GM18505 (cell line): Measurements from ENCODE around the gene ACIN1.

Source experiments
- ATAC-seq: cut with Tn5 transposase; IDR thresholded peaks from one replicate; pipeline ENCODE4 v1.9.1; 2021; ENCODE audit not compliant: unreplicated experiment
- POLR2A ChIP-seq: IDR thresholded peaks from 4 replicates; pipeline ENCODE4 v1.6.1; 2011; ENCODE audit warnings: borderline replicate concordance; ENCODE audit not compliant: insufficient read depth, insufficient read length; ENCODE audit errors: extremely low read depth

ACIN1 gene

DNA sequence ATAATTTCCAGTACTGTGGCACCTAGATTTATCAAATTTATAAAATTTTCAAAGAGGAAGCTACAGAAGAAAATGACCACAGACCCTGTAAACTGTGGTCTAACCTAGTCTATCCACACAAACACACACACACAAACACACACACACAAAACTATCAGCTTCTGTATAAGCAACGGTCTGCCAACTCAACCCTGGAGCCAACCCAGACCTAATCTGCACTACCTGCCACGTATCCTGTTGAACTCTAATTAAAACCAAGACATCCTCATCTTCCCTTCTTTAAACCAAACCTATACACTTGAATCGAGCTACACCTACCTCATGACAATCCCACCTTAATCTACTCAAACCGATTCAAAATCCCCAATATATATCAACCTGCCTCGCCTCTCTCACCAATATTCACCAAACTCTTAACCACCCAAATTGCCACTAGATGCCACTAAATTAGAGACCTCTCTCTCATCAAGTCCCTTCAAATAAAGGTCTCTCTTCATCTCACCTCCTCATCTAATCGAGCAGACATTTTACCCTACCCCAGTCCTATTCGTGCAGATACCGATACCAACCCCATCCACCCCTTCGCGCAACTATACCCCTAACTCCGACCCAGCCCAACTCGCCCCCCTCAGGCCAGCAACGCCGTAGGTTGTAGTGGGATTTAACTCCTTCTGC lies 808 bp downstream of the ACIN1 start:
- no peak for ATAC-seq
- no peak for TF ChIP-seq POLR2A

GRCh38 chr14:23093526-23093925 lies 1.4 kb downstream of the ACIN1 start:
- TF ChIP-seq POLR2A: no peak
- ATAC-seq: no peak

DNA sequence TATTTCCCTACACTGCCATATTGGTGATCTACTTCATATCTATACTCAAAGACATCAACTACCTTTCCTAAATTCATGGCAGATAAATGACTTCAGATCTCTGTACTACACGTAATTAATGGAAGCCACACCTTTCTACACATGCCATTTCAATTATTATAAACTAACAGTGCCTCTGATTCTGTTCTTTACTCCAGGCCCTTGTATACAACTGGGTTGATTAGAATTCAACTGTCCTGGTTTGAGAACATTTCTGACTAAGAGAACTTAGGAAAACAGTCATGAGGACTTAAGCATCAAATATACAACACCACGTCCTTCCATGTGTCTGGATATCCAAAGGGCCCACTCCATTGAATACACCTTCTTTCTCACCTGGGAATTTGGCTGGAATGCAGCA lies 1.8 kb downstream of the ACIN1 start:
- TF ChIP-seq POLR2A: no peak
- no peak for ATAC-seq

DNA sequence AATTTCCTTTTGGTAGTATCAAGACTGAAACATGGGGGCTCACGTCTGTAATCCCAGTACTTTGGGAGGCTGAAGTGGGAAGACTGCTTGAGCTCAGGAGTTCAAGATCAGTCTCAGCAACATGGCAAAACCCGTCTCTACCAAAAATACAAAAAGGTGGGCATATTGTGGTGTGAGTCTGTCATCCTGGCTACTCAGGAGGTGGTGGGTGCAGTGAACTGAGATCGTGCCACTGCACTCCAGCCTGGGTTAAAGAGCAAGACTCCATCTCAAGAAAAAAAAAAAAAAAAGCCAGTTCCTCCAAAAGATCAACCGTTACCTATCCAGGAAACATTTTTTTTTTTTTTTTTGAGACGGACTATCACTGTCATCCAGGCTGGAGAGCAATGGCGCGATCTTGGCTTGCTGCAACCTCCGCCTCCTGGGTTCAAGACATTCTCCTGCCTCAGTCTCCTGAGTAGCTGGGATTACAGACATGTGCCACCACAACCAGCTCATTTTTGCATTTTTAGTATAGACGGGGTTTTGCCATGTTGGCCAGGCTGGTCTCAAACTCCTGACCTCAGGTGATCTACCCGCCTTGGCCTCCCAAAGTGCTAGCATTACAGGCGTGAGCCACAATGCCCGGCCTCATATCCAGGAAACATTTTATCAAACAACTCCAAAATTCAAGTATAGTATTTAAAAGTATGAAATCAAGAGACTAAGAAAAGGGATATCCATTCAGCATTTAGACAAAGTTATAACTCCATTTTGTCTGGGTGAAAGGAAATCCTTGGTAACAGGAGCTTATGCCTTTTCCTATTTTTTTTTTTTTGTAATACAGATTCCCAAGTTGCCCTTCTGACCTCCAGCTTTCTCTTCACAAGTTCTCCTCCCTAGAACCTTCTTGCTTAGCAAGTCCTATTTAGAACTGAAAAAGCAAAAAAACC lies 3.4 kb downstream of the ACIN1 start:
- ATAC-seq: no peak
- TF ChIP-seq POLR2A: no peak

GRCh38 chr14:23090254-23090636 lies 4.7 kb downstream of the ACIN1 start:
- TF ChIP-seq POLR2A: no peak
- ATAC-seq: no peak

- TF ChIP-seq POLR2A: no peak
- ATAC-seq: no peak
These were observed 5.3 kb downstream of the ACIN1 start for GRCh38 chr14:23089498-23090253.

- TF ChIP-seq POLR2A: no peak
- no peak for ATAC-seq
These were observed 8.4 kb downstream of the ACIN1 start for GRCh38 chr14:23086565-23086964.

DNA sequence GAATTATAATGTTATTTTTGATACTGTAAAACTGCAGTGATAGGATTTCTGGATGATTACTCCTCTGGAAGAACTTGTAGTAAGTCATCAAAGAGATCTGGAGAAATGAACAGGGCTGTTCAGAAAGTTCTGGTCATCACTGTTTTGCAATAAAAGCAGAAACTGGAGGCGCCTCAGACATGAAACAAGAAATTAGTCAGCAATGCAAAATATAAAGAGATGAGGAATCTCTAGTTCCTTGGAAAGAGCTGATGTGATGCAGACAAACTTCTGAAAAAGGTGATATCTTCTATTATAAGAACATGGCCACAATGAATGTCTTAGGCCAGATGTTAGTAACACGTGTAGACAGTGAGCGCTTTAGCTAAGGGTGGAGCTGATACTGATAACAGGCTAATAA lies 9.5 kb downstream of the ACIN1 start:
- no peak for TF ChIP-seq POLR2A
- no peak for ATAC-seq

GRCh38 chr14:23080474-23080873 lies 14.5 kb downstream of the ACIN1 start:
- no peak for TF ChIP-seq POLR2A
- no peak for ATAC-seq

DNA sequence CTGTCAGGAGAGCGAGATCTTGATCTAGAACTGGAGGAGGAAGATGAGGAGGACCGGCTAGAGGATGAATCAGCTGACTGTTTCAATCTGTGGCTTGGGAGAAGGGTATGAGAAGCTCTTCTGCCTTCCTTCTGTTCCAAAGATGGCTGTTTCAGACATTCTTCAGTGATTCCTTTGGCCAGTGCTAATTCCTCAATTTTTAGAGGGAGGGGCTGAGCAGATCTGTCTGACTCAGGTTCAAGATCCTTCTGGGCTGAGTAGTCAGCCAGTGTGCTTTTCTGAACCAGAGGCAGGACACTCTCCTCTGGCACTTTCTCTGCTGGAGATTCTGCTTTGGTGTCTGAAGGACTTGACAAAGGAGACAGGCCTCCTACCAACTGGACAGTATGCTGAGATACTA lies 15.2 kb downstream of the ACIN1 start:
- TF ChIP-seq POLR2A: no peak

DNA sequence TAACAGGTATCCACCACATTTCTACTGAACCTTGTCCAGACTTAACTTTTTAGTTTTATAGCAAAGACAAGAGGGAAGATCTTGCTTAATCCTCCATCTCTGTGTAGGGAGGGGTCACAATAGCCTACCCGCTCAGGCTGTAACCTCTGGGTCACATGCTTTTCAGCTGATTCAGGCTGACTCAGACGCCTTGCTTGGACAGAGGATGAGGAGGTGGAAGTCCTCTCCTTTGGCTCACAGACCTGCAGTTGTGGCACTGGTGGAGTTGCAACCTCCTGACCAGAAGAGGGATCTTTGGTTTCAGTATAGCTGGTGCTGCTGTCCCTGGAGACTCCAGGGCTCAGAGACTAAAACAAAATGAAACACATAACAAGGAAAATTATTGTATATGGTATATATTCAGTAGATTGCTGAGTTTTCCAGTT lies 16.2 kb downstream of the ACIN1 start:
- ATAC-seq: no peak
- TF ChIP-seq POLR2A: no peak

More for the DNA sequence above, 15.2 kb downstream of the ACIN1 start:
- no peak for ATAC-seq

DNA sequence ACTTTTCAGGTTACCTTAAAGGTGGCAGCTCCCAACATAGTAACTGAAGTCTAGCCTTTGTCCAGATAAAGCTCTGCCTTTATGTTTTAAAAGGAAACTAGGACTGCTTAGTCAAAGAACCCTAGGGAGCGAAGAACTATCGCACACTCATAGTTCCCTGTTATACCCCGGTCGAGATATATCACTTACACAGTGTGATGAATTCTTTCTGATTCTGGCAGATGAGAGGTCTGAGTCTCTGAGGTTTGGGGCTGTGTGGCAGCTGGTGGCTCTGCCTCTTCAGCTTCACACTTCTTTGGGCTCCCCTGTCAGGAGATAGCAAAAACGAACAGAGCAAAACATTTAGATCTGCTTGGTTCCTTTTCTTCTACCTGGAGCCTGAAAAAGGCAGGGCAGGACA lies 17.0 kb downstream of the ACIN1 start:
- no peak for TF ChIP-seq POLR2A
- ATAC-seq: no peak

- no peak for TF ChIP-seq POLR2A
- ATAC-seq: no peak
These were observed 18.0 kb downstream of the ACIN1 start for GRCh38 chr14:23076785-23077408.

GRCh38 chr14:23074906-23075305 lies 20.0 kb downstream of the ACIN1 start:
- no peak for TF ChIP-seq POLR2A
- ATAC-seq: no peak
